Liver (tissue), 9 donors: ENCODE data around the gene CAMKK1. TPM values are rescaled to one million over a fixed set of nuclear protein-coding genes. Genes with fewer than 3 reads are reported as not detected.
"Not testable (repeated sequence)": the region's sequence is repeated elsewhere in the genome, so short reads cannot be mapped to it uniquely, and the experiment has no call there.

Experiments
- DNase-seq: peaks from one replicate; pipeline ENCODE4 v3.0.0-alpha.2; 2017; ENCODE audit warnings: low spot score
- H3K27ac ChIP-seq, 2 donors: one replicate each; pipeline ENCODE4 v1.7.0; 2013; ENCODE audit warnings: inconsistent platforms in 2 of 2, low read length in 2 of 2, control low read depth in 1 of 2, low read depth in 1 of 2, mild to moderate bottlenecking in 1 of 2
- H3K27me3 ChIP-seq, 4 donors: one replicate each; pipeline versions ENCODE4 v1.6.1 to v1.7.0; 2013; ENCODE audit warnings: low read length in 3 of 4, inconsistent platforms in 1 of 4, mild to moderate bottlenecking in 1 of 4, moderate library complexity in 1 of 4; ENCODE audit not compliant: control insufficient read depth in 4 of 4, insufficient read depth in 4 of 4
- H3K36me3 ChIP-seq, 4 donors: one replicate each; pipeline versions ENCODE4 v1.6.1 to v1.7.0; 2013; ENCODE audit warnings: low read length in 3 of 4, mild to moderate bottlenecking in 3 of 4, low read depth in 1 of 4, moderate library complexity in 1 of 4; ENCODE audit not compliant: control insufficient read depth in 4 of 4, insufficient read depth in 3 of 4
- H3K4me1 ChIP-seq, 4 donors: one replicate each; pipeline versions ENCODE4 v1.6.1 to v1.7.0; 2013; ENCODE audit warnings: low read length in 3 of 4, mild to moderate bottlenecking in 3 of 4, moderate library complexity in 1 of 4; ENCODE audit not compliant: control insufficient read depth in 4 of 4, insufficient read depth in 4 of 4
- H3K4me3 ChIP-seq, 3 donors: one replicate each; pipeline versions ENCODE4 v1.6.1 to v1.7.0; 2013; ENCODE audit warnings: low read length in 3 of 3, control low read depth in 1 of 3, low read depth in 1 of 3, mild to moderate bottlenecking in 1 of 3
- H3K9ac ChIP-seq, 2 donors: one replicate each; pipeline ENCODE4 v1.7.0; 2013; ENCODE audit warnings: low read length in 2 of 2, mild to moderate bottlenecking in 2 of 2, moderate library complexity in 2 of 2, control low read depth in 1 of 2, low read depth in 1 of 2
- H3K9me3 ChIP-seq, 4 donors: one replicate each; pipeline versions ENCODE4 v1.6.1 to v1.7.0; 2013; ENCODE audit warnings: low read length in 3 of 4; ENCODE audit not compliant: control insufficient read depth in 4 of 4
- ATF3 ChIP-seq: IDR thresholded peaks from 2 replicates; pipeline ENCODE4 v1.6.1; 2016; ENCODE audit warnings: antibody characterized with exemption
- CTCF ChIP-seq: fragments of 150-350 bp; IDR thresholded peaks from 2 replicates; pipeline ENCODE4 v1.5.1; 2017; ENCODE audit warnings: improper control_type of control experiment, low read depth, low read length; ENCODE audit not compliant: missing input control
- EGR1 ChIP-seq, 2 donors: IDR thresholded peaks; 2 replicates each; pipeline ENCODE4 v1.6.1; 2016 to 2018; ENCODE audit warnings: antibody characterized with exemption in 2 of 2, low read depth in 2 of 2
- FOXA1 ChIP-seq: IDR thresholded peaks from 2 replicates; pipeline ENCODE4 v1.6.1; 2016; ENCODE audit warnings: antibody characterized with exemption
- FOXA2 ChIP-seq: IDR thresholded peaks from 2 replicates; pipeline ENCODE4 v1.6.1; 2016; ENCODE audit warnings: antibody characterized with exemption
- HNF4A ChIP-seq, 2 donors: conservative IDR thresholded peaks; 2 replicates each; pipeline ENCODE4 v1.6.1; 2016; ENCODE audit warnings: antibody characterized with exemption in 2 of 2, mild to moderate bottlenecking in 2 of 2
- JUND ChIP-seq, 2 donors: IDR thresholded peaks; 2 replicates each; pipeline ENCODE4 v1.6.1; 2016; ENCODE audit warnings: antibody characterized with exemption in 2 of 2
- MAX ChIP-seq: IDR thresholded peaks from 2 replicates; pipeline ENCODE4 v1.6.1; 2016; ENCODE audit warnings: antibody characterized with exemption
- NR2F2 ChIP-seq: IDR thresholded peaks from 2 replicates; pipeline ENCODE4 v1.6.1; 2016; ENCODE audit warnings: antibody characterized with exemption
- RAD21 ChIP-seq, 2 donors: IDR thresholded peaks; 2 replicates each; pipeline ENCODE4 v1.6.1; 2016; ENCODE audit warnings: antibody characterized with exemption in 2 of 2, mild to moderate bottlenecking in 2 of 2
- REST ChIP-seq: IDR thresholded peaks from 2 replicates; pipeline ENCODE4 v1.6.1; 2016; ENCODE audit warnings: antibody characterized with exemption, mild to moderate bottlenecking
- RXRA ChIP-seq, 2 donors: IDR thresholded peaks; 2 replicates each; pipeline ENCODE4 v1.6.1; 2017 to 2018; ENCODE audit warnings: antibody characterized with exemption in 2 of 2, mild to moderate bottlenecking in 1 of 2
- TAF1 ChIP-seq: conservative IDR thresholded peaks from 2 replicates; pipeline ENCODE4 v1.6.1; 2016; ENCODE audit warnings: antibody characterized with exemption, mild to moderate bottlenecking
- YY1 ChIP-seq: IDR thresholded peaks from 2 replicates; pipeline ENCODE4 v1.6.1; 2016; ENCODE audit warnings: antibody characterized with exemption, mild to moderate bottlenecking
- WGBS: extraction: QIAGEN DNeasy Blood & Tissue Kit; methylation state at CpG from one replicate; pipeline ENCODE4 v1.1.7; 2013; 5-methylcytosine and 5-hydroxymethylcytosine counted together
- polyA plus RNA-seq, 2 donors: library from polyadenylated mRNA; stranded (reverse) in 1 of 2; unstranded in 1 of 2; fragments of 200-250 nt in 1 of 2; fragments of >200 nt in 1 of 2; fragmentation: Nextera tagmentation in 1 of 2; extraction: Ambion mirVana in 1 of 2; gene quantifications; one replicate each; pipeline versions ENCODE4 v1.2.1 to v1.2.3, GENCODE V29; 2013 to 2015
- total RNA-seq, 2 donors: library from RNA; depleted of rRNA; stranded (reverse); fragments of >200 nt; gene quantifications; one replicate each; pipeline ENCODE4 v1.2.3, GENCODE V29; 2014
- donor health status: healthy.
- donor health status: healthy.
- donor health status: healthy.
- donor health status: healthy.
- donor health status: healthy.

The CAMKK1 gene
- total and polyA plus RNA-seq, 4 donors, result 0.24 to 0.67 (median 0.50) TPM

- no peaks in the 10 kb centered on the region for H3K9me3 ChIP-seq
- DNase-seq, result no peak
- 89% methylated on average over 16 of the region's 16 CpGs for WGBS
These were observed 35.4 kb downstream of the CAMKK1 start for GRCh38 chr17:3857261-3858105.

GRCh38 chr17:3854204-3854603 is 38.6 kb downstream of the CAMKK1 start:
- WGBS, result 89% methylated on average over 24 of the region's 36 CpGs
- not testable (repeated sequence) for H3K27me3 ChIP-seq, H3K9ac ChIP-seq, H3K9me3 ChIP-seq, H3K36me3 ChIP-seq, H3K4me3 ChIP-seq, H3K4me1 ChIP-seq, H3K27ac ChIP-seq, DNase-seq

More at GRCh38 chr17:3857261-3858105, 35.4 kb downstream of the CAMKK1 start:
- H3K27me3 ChIP-seq, result no peaks in the 10 kb centered on the region
- H3K9ac ChIP-seq, result no peak overlapping the region
- H3K36me3 ChIP-seq, result no peaks in the 10 kb centered on the region
- H3K27ac ChIP-seq, result no peak overlapping the region
- no peak overlapping the region for H3K4me3 ChIP-seq
- no peaks in the 10 kb centered on the region for H3K4me1 ChIP-seq
- no peak for TF ChIP-seq JUND (IDR thresholded peaks at IDR 0.05)
- no peak for TF ChIP-seq TAF1
- no peak for TF ChIP-seq FOXA1
- no peak for TF ChIP-seq RXRA (IDR thresholded peaks at IDR 0.05)
- no peak for TF ChIP-seq NR2F2
- no peak for TF ChIP-seq CTCF
- no peak for TF ChIP-seq REST
- no peak for TF ChIP-seq HNF4A (conservative IDR thresholded peaks at IDR 0.05)
- no peak for TF ChIP-seq FOXA2
- TF ChIP-seq RAD21 (IDR thresholded peaks at IDR 0.05), result no peak
- TF ChIP-seq ATF3, result no peak
- no peak for TF ChIP-seq YY1
- no peak for TF ChIP-seq EGR1 (IDR thresholded peaks at IDR 0.05; ENCODE audit: low read depth in 2 of 2)
- TF ChIP-seq MAX, result no peak
